Colonic mucosa (tissue), 4 donors: ENCODE results near the gene DRGX. TPM values are rescaled to one million over a fixed set of nuclear protein-coding genes. Genes with fewer than 3 reads are reported as not detected.

ENCODE experiments used
- DNase-seq: peaks from one replicate; pipeline ENCODE4 v3.0.0-alpha.2; 2020
- H3K27ac ChIP-seq: fragments of 200-600 bp; one replicate; pipeline ENCODE4 v1.8.0; 2021
- H3K27me3 ChIP-seq: fragments of 200-600 bp; one replicate; pipeline ENCODE4 v1.8.0; 2021
- H3K36me3 ChIP-seq: fragments of 200-600 bp; one replicate; pipeline ENCODE4 v1.8.0; 2021
- H3K4me1 ChIP-seq: fragments of 200-600 bp; one replicate; pipeline ENCODE4 v1.8.0; 2021; ENCODE audit warnings: mild to moderate bottlenecking
- H3K4me3 ChIP-seq: fragments of 200-600 bp; one replicate; pipeline ENCODE4 v1.8.0; 2021
- H3K9ac ChIP-seq, 2 donors: one replicate each; pipeline ENCODE4 v1.7.0; 2013; ENCODE audit warnings: control low read depth in 2 of 2, low read depth in 2 of 2, low read length in 2 of 2
- H3K9me3 ChIP-seq: fragments of 200-600 bp; one replicate; pipeline ENCODE4 v1.8.0; 2021
- intact Hi-C: fragments of 100-400 bp; cut with DNase I; formaldehyde crosslinking; loops from one replicate; pipeline ENCODE4 v1.14.1; 2022
- total RNA-seq, 2 donors: library from RNA; stranded (reverse); fragmentation: NEBNext Ultra II Directional in 1 of 2; extraction: Animal tissue kit (Norgen Biotek cat#: 25700) in 1 of 2; gene quantifications; one replicate each; pipeline ENCODE4 v1.2.1, GENCODE V29; 2021
- TF ChIP-seq, protein P1 (sequence below): fragments of 200-600 bp; IDR thresholded peaks from one replicate; pipeline ENCODE4 v1.8.0; 2022; ENCODE audit warnings: antibody characterized with exemption, mild to moderate bottlenecking
- donor health status: healthy.
- donor health status: DM: no; HTN: no; CAD: no.
- donor health status: DM: no; HTN: no; CAD: no.

Gene DRGX
- total RNA-seq, 2 donors from 2014 or later = 0.16 TPM; not detected in 1

DNA sequence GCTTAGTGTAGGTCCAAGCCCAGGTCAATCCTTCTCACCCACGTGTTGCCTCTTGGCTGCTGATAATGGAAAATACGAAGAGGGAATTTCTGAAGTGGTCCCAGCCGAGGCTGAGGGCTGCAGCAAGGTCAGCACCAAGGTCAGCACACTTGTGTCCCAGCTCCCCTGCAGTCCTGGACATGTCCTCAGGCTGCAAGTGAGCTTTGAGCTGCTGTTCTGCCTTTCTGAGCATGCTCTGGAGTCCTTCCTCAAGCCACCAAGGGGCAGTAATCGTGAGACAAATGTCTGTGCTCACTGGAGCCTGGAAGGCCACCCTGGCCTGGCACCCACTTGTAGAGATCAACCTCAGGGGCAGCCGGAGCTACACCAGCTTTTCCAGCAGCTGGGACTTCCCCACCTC lies 28.3 kb downstream of the DRGX start:
- Histone ChIP-seq H3K4me3 (no peak overlapping the region), H3K4me1 (no peaks in the 10 kb centered on the region), H3K9ac (no peak overlapping the region), H3K9me3 (no peaks in the 10 kb centered on the region), H3K36me3 (no peaks in the 10 kb centered on the region), H3K27ac (no peak overlapping the region), H3K27me3 (no peaks in the 10 kb centered on the region)
- TF ChIP-seq, protein P1, sequence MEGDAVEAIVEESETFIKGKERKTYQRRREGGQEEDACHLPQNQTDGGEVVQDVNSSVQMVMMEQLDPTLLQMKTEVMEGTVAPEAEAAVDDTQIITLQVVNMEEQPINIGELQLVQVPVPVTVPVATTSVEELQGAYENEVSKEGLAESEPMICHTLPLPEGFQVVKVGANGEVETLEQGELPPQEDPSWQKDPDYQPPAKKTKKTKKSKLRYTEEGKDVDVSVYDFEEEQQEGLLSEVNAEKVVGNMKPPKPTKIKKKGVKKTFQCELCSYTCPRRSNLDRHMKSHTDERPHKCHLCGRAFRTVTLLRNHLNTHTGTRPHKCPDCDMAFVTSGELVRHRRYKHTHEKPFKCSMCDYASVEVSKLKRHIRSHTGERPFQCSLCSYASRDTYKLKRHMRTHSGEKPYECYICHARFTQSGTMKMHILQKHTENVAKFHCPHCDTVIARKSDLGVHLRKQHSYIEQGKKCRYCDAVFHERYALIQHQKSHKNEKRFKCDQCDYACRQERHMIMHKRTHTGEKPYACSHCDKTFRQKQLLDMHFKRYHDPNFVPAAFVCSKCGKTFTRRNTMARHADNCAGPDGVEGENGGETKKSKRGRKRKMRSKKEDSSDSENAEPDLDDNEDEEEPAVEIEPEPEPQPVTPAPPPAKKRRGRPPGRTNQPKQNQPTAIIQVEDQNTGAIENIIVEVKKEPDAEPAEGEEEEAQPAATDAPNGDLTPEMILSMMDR = no peak
- DNase-seq = no peak
- intact Hi-C loops = no loop called here

DNA sequence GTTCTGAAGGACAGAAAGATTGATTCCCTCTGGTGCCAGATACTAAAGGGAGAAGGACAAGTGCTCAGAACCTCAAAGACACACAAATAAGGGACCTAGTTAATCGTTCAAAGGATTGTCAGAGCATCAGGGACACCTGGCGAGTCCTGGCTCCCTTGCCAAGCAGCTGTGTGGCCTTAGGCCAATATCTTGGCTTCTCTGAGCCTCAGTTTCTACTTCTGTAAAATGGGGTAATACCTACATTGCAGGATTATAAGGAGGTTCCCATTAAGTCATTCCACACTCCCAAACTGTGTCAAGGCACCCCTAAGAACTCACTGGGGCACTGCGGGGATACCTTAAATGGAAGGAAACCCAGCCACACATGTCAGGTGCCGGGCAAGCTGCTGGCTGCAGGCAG lies 29.4 kb downstream of the DRGX start:
- intact Hi-C loops = no loop called here
- H3K9me3 ChIP-seq = no peaks in the 10 kb centered on the region
- no peak overlapping the region for H3K4me3 ChIP-seq
- H3K9ac ChIP-seq = no peak overlapping the region
- no peak for DNase-seq
- H3K36me3 ChIP-seq = no peaks in the 10 kb centered on the region
- TF ChIP-seq, protein P1 = no peak
- no peak overlapping the region for H3K27ac ChIP-seq
- no peaks in the 10 kb centered on the region for H3K4me1 ChIP-seq
- no peaks in the 10 kb centered on the region for H3K27me3 ChIP-seq

DNA sequence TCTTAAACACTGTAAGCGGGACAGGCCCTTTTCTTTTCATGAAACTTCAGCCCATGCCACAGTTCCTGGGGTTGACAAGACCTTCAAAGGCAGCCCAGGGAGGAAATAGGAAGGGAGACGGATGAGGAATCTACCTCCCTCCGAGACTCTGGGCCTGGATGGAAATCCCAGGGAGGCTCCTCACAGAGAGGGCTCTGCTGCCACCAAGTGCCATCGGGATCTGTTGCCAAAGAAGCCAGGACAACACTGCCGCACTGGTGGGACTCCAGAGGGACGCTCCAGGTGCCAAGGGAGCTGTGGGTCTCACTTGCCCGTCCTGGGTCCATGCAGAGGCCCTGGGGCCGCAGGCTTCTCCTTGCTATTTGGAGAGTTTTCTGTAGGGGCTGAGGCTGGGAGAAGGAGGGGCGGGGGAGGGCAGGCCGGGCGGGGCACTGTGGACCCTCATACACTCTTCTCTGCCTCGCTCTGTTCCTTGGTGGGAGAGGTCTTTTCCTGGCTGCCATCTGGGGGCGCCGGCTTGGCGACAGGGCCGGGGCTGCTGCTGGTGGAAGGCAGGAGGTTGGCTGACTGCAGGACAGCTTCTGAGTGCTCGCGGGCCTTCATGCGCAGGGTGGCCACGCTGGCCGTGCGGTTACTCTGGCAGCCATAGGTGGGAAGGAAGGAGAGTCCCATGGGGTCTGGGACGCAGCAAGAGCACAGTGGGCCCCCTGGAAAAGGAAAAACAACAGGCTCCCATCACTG lies 30.0 kb downstream of the DRGX start:
- Histone ChIP-seq H3K4me1 (no peaks in the 10 kb centered on the region), H3K27ac (no peak overlapping the region), H3K9me3 (no peaks in the 10 kb centered on the region), H3K9ac (no peak overlapping the region), H3K4me3 (no peak overlapping the region), H3K27me3 (no peaks in the 10 kb centered on the region), H3K36me3 (no peaks in the 10 kb centered on the region)
- TF ChIP-seq, protein P1 = no peak
- intact Hi-C loops = no loop called here
- peak; percentile 12 for DNase-seq

DNA sequence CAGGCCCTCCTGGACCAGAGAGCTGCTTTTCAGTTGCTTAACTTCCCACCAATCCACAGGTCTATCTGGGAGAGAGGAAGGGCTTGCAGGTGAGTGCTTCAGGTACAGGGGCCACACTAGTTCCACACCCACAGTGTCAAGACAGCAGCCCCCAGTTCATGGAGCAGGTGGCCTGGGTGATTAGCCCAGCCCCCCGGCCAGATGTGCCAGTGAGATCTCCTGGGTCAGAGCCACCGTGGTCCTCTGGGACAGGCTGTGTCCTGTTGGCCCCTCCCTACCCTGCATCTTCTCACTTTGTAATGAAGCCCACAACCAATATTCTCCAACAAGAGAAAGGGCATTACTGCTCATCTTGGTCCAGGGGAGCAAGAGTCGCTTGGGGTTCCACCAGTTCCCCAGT lies 30.6 kb downstream of the DRGX start:
- Histone ChIP-seq H3K4me1 (no peaks in the 10 kb centered on the region), H3K27me3 (no peaks in the 10 kb centered on the region), H3K9ac (no peak overlapping the region), H3K9me3 (no peaks in the 10 kb centered on the region), H3K4me3 (no peak overlapping the region), H3K36me3 (no peaks in the 10 kb centered on the region), H3K27ac (no peak overlapping the region)
- DNase-seq = no peak
- intact Hi-C loops = no loop called here
- TF ChIP-seq, protein P1 = no peak

DNA sequence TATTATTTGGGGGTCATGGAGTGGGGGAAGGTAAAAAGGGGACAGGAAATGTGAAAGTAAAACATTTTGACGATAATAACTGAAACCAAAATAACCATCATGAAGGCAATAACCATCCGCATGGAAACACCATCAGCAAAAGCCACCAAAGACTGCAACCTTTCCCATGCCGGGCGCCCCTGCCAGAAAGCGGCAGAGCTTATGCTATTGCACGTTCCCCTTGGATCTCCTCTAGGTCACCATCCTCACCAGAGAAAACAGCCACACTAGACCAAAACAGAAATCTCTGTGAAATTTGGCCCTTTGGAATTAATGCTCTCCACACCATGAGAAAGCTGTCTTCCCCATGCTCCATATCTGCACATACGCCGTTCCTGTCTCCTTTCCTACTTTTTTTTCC lies 31.1 kb downstream of the DRGX start:
- Histone ChIP-seq H3K27ac (no peak overlapping the region), H3K27me3 (no peaks in the 10 kb centered on the region), H3K36me3 (no peaks in the 10 kb centered on the region), H3K4me1 (no peaks in the 10 kb centered on the region), H3K9me3 (no peaks in the 10 kb centered on the region), H3K4me3 (no peak overlapping the region), H3K9ac (no peak overlapping the region)
- peak; percentile 3 for DNase-seq
- TF ChIP-seq, protein P1 = no peak
- intact Hi-C loops = no loop called here
